A549 treated with AZD9567 at 1 μM for 4 hours (cell line): ENCODE data around the gene ARHGAP8. TPM values are rescaled to one million over a fixed set of nuclear protein-coding genes. Genes with fewer than 3 reads are reported as not detected.

Source experiments
- total RNA-seq: library from RNA; stranded (reverse); fragments of 200-300 nt; extraction: Qiagen RNA extraction; gene quantifications from 5 replicates; pipeline ENCODE4 v1.2.3, GENCODE V29; 2022; ENCODE audit not compliant: insufficient read depth

Gene ARHGAP8
- total RNA-seq, result 1.8 to 2.1 TPM (median 1.9 TPM) in 4 of 5 replicates, not detected in the other

DNA sequence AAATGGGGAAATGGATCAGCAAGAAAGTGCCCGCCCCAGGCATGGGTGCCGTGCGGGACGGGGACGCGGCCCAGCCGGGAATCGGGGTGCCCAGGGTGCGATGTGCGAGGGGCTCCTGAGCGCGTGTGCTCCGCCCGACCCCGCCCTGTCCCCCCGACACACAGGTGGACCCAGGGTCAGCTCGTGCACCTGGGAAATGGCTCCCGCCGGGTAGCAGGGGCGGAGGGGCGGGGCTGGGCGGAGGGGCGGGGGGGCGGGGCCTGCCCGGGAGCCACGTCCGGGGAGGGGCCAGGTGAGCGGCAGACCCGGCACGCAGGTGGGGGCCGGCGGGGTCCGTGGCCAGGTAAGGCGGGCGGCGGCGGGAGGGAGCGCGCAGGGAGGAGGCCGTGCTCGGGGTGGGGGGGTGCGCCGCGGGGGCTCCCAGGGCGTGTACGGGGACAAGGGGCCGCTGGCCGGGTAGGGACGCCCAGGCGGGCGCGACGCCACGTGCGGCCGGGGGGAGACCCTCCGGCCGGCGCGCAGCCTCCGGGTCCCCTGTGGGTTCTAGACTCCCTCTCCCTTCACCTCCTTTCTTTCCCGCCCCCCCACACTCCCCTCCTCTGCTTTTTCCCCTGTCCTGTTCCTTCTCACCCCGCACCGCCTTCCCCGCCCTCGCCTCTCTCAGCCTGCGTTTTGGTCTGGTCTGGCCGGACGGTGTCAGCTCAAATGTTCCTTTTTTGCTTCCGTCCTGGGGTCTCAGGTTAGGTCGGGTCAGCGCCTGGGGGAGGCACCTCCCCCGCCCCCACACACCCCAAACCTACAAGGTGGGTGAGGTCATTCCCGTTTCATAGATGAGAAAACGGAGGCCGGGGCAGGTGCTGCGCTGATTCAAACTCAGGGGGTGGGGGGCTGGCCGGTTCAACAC lies at the start of gene ARHGAP8:
TSS of gene ARHGAP8 (plus strand) at position 291 of the 904 bp plus-strand sequence. CDS start 33,953 bp downstream, outside the sequence.

Other genes starting within 250 kb of the ARHGAP8 start
- gene PRR5, start 50.4 kb upstream of the ARHGAP8 start, total RNA-seq, result 13.5 to 16.0 TPM (median 13.7 TPM) in 5 replicates